Lung (tissue), 12 donors: ENCODE data around the gene MEGF10. TPM values are rescaled to one million over a fixed set of nuclear protein-coding genes. Genes with fewer than 3 reads are reported as not detected.

Experiments used
- ATAC-seq: fragments of 200-7000 bp; cut with Tn5 transposase; one replicate; pipeline ENCODE4 v1.9.1; 2020; ENCODE audit warnings: moderate number of reproducible peaks; ENCODE audit not compliant: insufficient read depth, low FRiP score
- DNase-seq, 3 donors: peaks; one replicate each; pipeline ENCODE4 v3.0.0-alpha.2; 2013 to 2017
- H3K27ac ChIP-seq, 2 donors: one replicate each; pipeline ENCODE4 v1.5.1; 2013; ENCODE audit warnings: mild to moderate bottlenecking in 2 of 2, moderate library complexity in 2 of 2, control low read depth in 1 of 2, inconsistent platforms in 1 of 2, low read depth in 1 of 2, low read length in 1 of 2
- H3K27me3 ChIP-seq, 3 donors: one replicate each; pipeline ENCODE4 v1.5.1; 2013; ENCODE audit warnings: low read length in 2 of 3; ENCODE audit not compliant: control insufficient read depth in 3 of 3, insufficient read depth in 3 of 3
- H3K36me3 ChIP-seq, 4 donors: one replicate each; pipeline ENCODE4 v1.5.1; 2013; ENCODE audit warnings: low read length in 4 of 4, mild to moderate bottlenecking in 1 of 4, moderate library complexity in 1 of 4; ENCODE audit not compliant: control insufficient read depth in 4 of 4, insufficient read depth in 4 of 4
- H3K4me1 ChIP-seq, 5 donors: one replicate each; pipeline ENCODE4 v1.5.1; 2013; ENCODE audit warnings: low read length in 5 of 5, mild to moderate bottlenecking in 2 of 5, moderate library complexity in 1 of 5; ENCODE audit not compliant: control insufficient read depth in 5 of 5, insufficient read depth in 5 of 5
- H3K4me3 ChIP-seq: one replicate; pipeline ENCODE4 v1.5.1; 2013; ENCODE audit warnings: mild to moderate bottlenecking, control low read depth, moderate library complexity
- H3K9ac ChIP-seq, 2 donors: one replicate each; pipeline ENCODE4 v1.5.1; 2013; ENCODE audit warnings: low read length in 2 of 2, control low read depth in 1 of 2; ENCODE audit not compliant: insufficient read depth in 1 of 2
- H3K9me3 ChIP-seq, 4 donors: one replicate each; pipeline ENCODE4 v1.5.1; 2013; ENCODE audit warnings: low read length in 3 of 4, mild to moderate bottlenecking in 1 of 4, moderate library complexity in 1 of 4; ENCODE audit not compliant: control insufficient read depth in 4 of 4, insufficient read depth in 3 of 4
- WGBS, 2 donors: extraction: QIAGEN DNeasy Blood & Tissue Kit; methylation state at CpG; one replicate each; pipeline ENCODE4 v1.1.7; 2013; 5-methylcytosine and 5-hydroxymethylcytosine counted together
- polyA plus RNA-seq, 2 donors: library from polyadenylated mRNA; stranded (reverse); fragments of 200-250 nt; gene quantifications; one replicate each; pipeline ENCODE4 v1.2.1, GENCODE V29; 2013
- total RNA-seq, 2 donors: library from RNA; depleted of rRNA in 1 of 2; stranded (reverse); fragments of >200 nt in 1 of 2; gene quantifications; one replicate each; pipeline ENCODE4 v1.2.1, GENCODE V29; 2014 to 2021
- TF ChIP-seq, protein P1 (sequence below): IDR thresholded peaks from 2 replicates; pipeline ENCODE4 v1.5.1; 2012; ENCODE audit warnings: mild to moderate bottlenecking; ENCODE audit errors: control extremely low read depth, extremely low read depth
- donor health status: control.
- donor health status: control.
- donor health status: Bipolar disorder and iron deficiency.
- donor health status: healthy.
- donor health status: DM: yes; HTN: yes; CAD: no.

The MEGF10 gene
- total and polyA plus RNA-seq, 4 donors: 0.02 to 0.82 (median 0.12) TPM

DNA sequence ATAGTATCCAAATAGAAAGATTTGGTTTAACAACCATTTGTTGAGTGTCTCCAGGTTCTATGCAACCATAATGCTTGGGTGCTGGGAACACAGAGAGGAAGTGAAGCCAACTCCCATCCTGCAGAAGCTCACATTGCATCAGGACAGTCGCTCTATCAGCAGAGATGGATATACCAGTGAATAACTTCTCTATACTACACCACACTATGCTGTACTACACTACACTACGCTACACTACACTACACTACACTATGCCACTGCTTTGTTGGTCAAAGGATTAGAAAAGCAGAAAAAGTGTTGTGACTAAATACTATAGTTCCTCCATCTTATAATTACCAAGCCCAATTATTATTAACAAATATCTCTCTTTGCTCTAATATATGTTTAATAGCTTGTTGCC, 137.7 kb downstream of the MEGF10 start:
- Histone ChIP-seq H3K27ac (no peak overlapping the region), H3K36me3 (no peaks in the 10 kb centered on the region), H3K4me3 (no peak overlapping the region), H3K9me3 (peaks cover 0 to 2% (median 0%) of the 10 kb centered on the region in 4 donors), H3K4me1 (peaks cover 0 to 4% (median 0%) of the 10 kb centered on the region in 5 donors), H3K9ac (no peak overlapping the region), H3K27me3 (no peaks in the 10 kb centered on the region)
- DNase-seq (no peak), ATAC-seq (no peak)
- TF ChIP-seq, protein P1, sequence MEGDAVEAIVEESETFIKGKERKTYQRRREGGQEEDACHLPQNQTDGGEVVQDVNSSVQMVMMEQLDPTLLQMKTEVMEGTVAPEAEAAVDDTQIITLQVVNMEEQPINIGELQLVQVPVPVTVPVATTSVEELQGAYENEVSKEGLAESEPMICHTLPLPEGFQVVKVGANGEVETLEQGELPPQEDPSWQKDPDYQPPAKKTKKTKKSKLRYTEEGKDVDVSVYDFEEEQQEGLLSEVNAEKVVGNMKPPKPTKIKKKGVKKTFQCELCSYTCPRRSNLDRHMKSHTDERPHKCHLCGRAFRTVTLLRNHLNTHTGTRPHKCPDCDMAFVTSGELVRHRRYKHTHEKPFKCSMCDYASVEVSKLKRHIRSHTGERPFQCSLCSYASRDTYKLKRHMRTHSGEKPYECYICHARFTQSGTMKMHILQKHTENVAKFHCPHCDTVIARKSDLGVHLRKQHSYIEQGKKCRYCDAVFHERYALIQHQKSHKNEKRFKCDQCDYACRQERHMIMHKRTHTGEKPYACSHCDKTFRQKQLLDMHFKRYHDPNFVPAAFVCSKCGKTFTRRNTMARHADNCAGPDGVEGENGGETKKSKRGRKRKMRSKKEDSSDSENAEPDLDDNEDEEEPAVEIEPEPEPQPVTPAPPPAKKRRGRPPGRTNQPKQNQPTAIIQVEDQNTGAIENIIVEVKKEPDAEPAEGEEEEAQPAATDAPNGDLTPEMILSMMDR: no peak
- WGBS, 2 donors: 75 to 86% methylated on average over 2 of the region's 2 CpGs

DNA sequence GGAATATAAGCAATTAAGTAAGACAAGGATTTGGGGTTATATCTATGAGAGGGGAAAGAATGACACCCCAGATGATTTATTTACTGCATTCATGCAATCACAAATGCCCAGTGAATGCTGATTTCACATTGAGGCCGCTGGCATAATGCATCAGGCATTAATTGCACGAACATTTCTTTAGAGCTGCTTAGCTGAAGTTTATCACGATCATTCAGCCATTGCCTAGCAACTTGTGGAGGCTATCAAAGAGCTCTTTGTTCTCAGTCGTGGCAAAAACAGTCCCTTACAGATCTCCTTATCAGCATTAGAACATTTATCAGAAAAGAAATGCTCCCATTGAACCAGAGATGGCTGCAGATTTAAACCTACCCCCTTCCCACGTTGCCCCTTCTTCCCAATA, 138.2 kb downstream of the MEGF10 start:
- no peaks in the 10 kb centered on the region for H3K36me3 ChIP-seq
- no peak for ATAC-seq
- peak; percentile 24 to 73 (median 32) for DNase-seq

DNA sequence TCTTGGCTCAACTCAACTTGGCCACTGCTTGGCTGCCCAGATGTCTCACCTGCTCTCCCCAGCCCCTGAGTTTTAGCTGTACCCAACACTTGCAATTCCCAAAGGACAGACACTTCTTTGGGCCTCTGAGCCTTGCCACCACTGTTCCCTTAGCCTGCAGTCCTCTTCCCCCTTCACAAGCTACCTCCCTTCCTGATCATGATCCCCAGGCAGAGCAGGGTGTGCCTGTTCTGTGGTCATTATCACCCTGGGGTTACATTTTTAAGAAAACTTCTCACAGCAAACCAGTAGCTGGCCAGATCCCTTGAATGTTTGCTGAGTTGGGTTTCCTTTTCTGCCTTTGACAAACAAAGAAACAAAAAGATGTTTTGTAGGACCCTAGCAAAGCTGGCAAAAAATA, 139.3 kb downstream of the MEGF10 start:
- H3K4me3 ChIP-seq: no peak overlapping the region
- DNase-seq: no peak
- H3K27ac ChIP-seq: no peak overlapping the region
- TF ChIP-seq, protein P1: no peak
- peaks cover 0 to 4% (median 0%) of the 10 kb centered on the region in 5 donors for H3K4me1 ChIP-seq
- H3K9me3 ChIP-seq: peaks cover 0 to 3% (median 0%) of the 10 kb centered on the region in 4 donors
- peaks cover 0 to 3% (median 0%) of the 10 kb centered on the region in 3 donors for H3K27me3 ChIP-seq
- no peaks in the 10 kb centered on the region for H3K36me3 ChIP-seq
- ATAC-seq: no peak
- H3K9ac ChIP-seq: no peak overlapping the region

More for the DNA sequence above, 138.2 kb downstream of the MEGF10 start:
- Histone ChIP-seq H3K27ac (no peak overlapping the region), H3K9me3 (peaks cover 0 to 3% (median 0%) of the 10 kb centered on the region in 4 donors), H3K4me3 (no peak overlapping the region), H3K4me1 (peaks cover 0 to 4% (median 0%) of the 10 kb centered on the region in 5 donors), H3K27me3 (peaks cover 0 to 3% (median 0%) of the 10 kb centered on the region in 3 donors), H3K9ac (no peak overlapping the region)
- TF ChIP-seq, protein P1: no peak
- WGBS, 2 donors: 51 to 78% methylated on average over 5 of the region's 5 CpGs

DNA sequence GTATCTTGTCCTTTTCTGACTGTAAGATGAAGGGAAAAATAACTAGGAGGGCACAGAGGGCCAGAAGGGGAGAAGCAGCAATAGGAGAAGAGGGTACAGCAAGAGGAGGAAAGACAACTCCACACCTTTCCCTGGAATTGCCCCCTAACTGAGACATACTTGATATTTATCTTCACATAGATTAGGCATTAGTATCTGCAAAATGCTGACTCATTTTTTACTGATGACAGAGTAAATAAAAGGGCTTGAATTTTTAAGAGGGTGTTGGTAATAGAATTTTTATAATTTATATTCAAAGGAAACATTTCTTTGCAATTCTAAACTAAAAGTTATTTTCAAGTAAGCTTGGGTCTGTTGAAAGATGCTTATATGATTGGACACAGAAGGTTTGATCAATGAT, 140.0 kb downstream of the MEGF10 start:
- Histone ChIP-seq H3K9ac (no peak overlapping the region), H3K4me3 (no peak overlapping the region), H3K9me3 (peaks cover 0 to 3% (median 0%) of the 10 kb centered on the region in 4 donors), H3K36me3 (no peaks in the 10 kb centered on the region), H3K27me3 (peaks cover 0 to 3% (median 0%) of the 10 kb centered on the region in 3 donors), H3K4me1 (peaks cover 0 to 4% (median 0%) of the 10 kb centered on the region in 5 donors), H3K27ac (no peak overlapping the region)
- ATAC-seq (no peak), DNase-seq (no peak)
- TF ChIP-seq, protein P1: no peak
